ENCODE results near the gene ABCC11.

DNA sequence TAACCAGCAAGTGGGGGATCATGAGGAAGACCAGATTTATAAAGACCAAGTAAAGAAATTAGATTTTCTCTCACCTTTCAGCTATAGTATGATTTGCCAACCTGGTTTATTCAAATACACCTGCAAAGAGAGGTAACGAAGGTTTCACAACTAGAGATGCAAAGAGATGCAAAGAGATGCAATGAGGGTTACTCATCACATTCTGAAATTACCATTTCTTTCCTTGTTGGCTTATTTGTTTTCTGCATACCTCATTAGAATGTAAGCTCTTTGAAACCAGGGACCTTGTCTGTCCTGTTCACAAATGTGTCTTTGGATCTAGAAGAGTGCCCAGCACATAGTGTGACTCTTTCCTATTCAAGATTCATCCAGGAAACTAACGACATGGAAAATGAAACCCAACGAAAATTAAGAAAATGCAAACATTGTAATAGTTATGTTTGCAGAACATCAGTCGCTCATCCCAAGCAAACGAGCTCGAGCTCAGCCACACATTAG is 12.2 kb downstream of the ABCC11 start:
- TF ChIP-seq, protein P1, sequence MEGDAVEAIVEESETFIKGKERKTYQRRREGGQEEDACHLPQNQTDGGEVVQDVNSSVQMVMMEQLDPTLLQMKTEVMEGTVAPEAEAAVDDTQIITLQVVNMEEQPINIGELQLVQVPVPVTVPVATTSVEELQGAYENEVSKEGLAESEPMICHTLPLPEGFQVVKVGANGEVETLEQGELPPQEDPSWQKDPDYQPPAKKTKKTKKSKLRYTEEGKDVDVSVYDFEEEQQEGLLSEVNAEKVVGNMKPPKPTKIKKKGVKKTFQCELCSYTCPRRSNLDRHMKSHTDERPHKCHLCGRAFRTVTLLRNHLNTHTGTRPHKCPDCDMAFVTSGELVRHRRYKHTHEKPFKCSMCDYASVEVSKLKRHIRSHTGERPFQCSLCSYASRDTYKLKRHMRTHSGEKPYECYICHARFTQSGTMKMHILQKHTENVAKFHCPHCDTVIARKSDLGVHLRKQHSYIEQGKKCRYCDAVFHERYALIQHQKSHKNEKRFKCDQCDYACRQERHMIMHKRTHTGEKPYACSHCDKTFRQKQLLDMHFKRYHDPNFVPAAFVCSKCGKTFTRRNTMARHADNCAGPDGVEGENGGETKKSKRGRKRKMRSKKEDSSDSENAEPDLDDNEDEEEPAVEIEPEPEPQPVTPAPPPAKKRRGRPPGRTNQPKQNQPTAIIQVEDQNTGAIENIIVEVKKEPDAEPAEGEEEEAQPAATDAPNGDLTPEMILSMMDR (IDR thresholded peaks at IDR 0.05 in 8 of 11, conservative IDR thresholded peaks at IDR 0.05 in 3 of 11): no peak
- TF ChIP-seq POLR2A (IDR thresholded peaks at IDR 0.05): no peak

Data from spleen (tissue), 7 donors.